Stimulated activated CD8-positive, alpha-beta memory T cell treated with anti-CD3 and anti-CD28 coated beads, Interleukin-15, amount 100 ng/mL, for 1 hour (primary cell): Measurements from ENCODE around the gene MTPN.

Source experiments
- DNase-seq: peaks from one replicate; pipeline ENCODE4 v3.0.0-alpha.2; 2020; ENCODE audit warnings: low read depth

The MTPN gene

GRCh38 chr7:135977007-135977741, at the start of gene MTPN:
Gene MTPN (minus strand): TSS chr7:135977359. CDS start chr7:135977100, 259 bp downstream.
- peak; percentile 94 for DNase-seq

- DNase-seq, result no peak
Measured at GRCh38 chr7:136026209-136026608, 49.0 kb upstream of the MTPN start.

- no peak for DNase-seq
Measured at GRCh38 chr7:136023134-136023869, 46.1 kb upstream of the MTPN start.

GRCh38 chr7:136020556-136020955, 43.4 kb upstream of the MTPN start:
- DNase-seq, result no peak

GRCh38 chr7:136018104-136018503, 40.9 kb upstream of the MTPN start:
- no peak for DNase-seq

GRCh38 chr7:136016649-136017395, 39.7 kb upstream of the MTPN start:
- DNase-seq, result no peak

GRCh38 chr7:136015638-136016037, 38.5 kb upstream of the MTPN start:
- DNase-seq, result no peak

- DNase-seq, result no peak
Measured at GRCh38 chr7:136014659-136015058, 37.5 kb upstream of the MTPN start.

GRCh38 chr7:136012238-136012637, 35.1 kb upstream of the MTPN start:
- no peak for DNase-seq

GRCh38 chr7:136009488-136010079, 32.4 kb upstream of the MTPN start:
- DNase-seq, result no peak

GRCh38 chr7:136006208-136006607, 29.0 kb upstream of the MTPN start:
- no peak for DNase-seq

GRCh38 chr7:136004083-136004482, 26.9 kb upstream of the MTPN start:
- no peak for DNase-seq

- no peak for DNase-seq
Measured at GRCh38 chr7:136002802-136003201, 25.6 kb upstream of the MTPN start.

- DNase-seq, result no peak
Measured at GRCh38 chr7:136000288-136000913, 23.2 kb upstream of the MTPN start.

- DNase-seq, result no peak
Measured at GRCh38 chr7:135998081-135998480, 20.9 kb upstream of the MTPN start.

- DNase-seq, result no peak
Measured at GRCh38 chr7:135995748-135996147, 18.6 kb upstream of the MTPN start.

- DNase-seq, result no peak
Measured at GRCh38 chr7:135994466-135995205, 17.5 kb upstream of the MTPN start.

GRCh38 chr7:135993950-135994349, 16.8 kb upstream of the MTPN start:
- DNase-seq, result no peak

- DNase-seq, result no peak
Measured at GRCh38 chr7:135991906-135992305, 14.7 kb upstream of the MTPN start.

- no peak for DNase-seq
Measured at GRCh38 chr7:135991322-135991721, 14.2 kb upstream of the MTPN start.

- no peak for DNase-seq
Measured at GRCh38 chr7:135990258-135990657, 13.1 kb upstream of the MTPN start.
